Embryonic facial prominence (tissue), 1 donor: ENCODE measurements around the gene SLC2A4RG.

ENCODE experiments used
- DNase-seq: peaks from one replicate; pipeline ENCODE4 v3.0.0-alpha.2; 2016; ENCODE audit errors: extremely low spot score

Gene SLC2A4RG

DNA sequence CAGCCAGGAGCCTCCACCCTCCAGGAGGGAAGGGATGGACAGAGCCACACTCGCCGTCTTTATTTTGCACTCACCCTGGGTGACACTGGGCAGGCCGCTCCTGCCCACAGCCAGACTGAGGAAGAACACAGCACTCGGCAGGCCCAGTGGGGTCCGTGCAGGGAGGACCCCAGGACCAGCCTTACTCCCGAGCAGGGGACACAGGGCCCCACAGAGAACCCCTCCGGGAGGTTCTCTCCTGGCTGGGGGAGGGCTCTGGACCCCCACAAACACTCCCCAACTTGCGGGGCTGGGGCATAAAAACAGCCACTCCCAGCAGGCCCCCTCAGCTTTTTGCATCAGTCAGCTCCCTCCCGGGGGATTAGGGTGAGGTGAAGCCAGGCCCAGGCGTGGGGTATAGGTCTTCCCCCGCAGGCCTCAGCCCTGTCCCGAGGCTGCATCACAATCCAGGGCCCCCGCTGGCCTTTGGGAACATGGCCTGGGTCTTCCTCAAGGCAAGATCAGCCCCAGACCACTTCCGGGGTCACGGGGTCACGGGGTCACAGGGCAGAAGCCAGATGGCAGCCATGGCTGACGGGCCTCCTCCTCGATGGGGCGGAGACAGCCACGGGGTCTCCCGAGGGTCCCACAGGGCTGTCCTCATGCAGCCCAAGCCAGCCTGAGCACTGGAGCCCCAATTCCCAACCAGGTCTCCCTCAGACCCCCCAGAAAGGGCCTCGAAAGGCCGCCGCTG, 39.9 kb upstream of the SLC2A4RG start:
- DNase-seq, result no peak

DNA sequence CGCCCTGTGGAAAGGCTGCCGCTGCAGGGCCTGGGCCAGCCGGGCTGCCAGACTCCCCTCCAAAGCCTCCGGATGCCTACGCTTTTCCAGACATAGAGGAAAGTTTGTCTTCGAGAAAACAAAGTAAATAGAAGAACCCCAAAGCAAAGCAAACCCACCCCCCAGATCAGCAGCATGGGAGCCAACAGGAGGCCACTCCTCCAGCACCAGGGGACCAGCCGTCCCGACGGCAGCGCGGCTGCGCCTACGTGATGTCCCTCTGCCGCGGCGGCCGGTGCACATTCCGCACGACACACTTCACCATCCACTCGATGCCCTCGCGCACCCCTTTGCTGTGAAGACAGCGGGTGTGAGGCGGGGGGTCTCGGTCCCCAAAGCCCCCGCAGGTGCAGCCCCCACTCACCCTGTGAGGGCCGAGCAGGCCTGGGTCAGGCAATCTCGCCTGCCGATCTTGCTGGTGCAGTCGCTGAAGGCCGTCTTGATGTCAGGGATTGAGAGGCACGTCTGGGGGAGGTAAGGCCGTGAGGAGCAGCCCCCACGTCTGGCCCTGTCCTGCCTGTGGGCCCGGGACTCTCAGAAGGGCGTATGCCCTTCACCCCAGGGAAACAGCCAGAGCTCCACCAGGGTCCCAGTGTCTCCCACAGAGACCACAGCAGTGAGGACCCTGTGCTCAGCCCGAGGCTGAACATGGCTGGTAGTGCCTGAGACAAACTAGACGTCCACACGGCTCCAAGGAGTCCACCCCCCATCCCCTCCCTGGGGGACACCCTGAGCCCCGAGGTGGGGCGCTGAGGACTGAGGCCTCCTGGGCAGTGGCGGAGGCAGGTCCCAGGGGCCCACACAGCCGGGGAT, 39.2 kb upstream of the SLC2A4RG start:
- DNase-seq, result no peak

DNA sequence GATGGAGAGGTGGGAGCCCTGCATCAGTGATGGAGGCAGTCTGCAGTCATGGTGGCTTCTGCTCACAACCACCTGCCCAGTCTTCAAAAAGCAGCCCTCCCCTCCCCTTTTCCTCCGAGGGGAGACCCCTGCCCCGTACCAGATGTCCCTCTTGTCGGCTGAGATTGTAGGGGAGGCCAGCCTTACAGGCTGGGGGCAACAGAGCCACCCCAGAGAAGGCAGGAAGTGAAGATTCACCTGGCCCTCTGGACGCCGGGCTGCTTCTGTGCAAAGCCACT, 38.6 kb upstream of the SLC2A4RG start:
- DNase-seq, result no peak

DNA sequence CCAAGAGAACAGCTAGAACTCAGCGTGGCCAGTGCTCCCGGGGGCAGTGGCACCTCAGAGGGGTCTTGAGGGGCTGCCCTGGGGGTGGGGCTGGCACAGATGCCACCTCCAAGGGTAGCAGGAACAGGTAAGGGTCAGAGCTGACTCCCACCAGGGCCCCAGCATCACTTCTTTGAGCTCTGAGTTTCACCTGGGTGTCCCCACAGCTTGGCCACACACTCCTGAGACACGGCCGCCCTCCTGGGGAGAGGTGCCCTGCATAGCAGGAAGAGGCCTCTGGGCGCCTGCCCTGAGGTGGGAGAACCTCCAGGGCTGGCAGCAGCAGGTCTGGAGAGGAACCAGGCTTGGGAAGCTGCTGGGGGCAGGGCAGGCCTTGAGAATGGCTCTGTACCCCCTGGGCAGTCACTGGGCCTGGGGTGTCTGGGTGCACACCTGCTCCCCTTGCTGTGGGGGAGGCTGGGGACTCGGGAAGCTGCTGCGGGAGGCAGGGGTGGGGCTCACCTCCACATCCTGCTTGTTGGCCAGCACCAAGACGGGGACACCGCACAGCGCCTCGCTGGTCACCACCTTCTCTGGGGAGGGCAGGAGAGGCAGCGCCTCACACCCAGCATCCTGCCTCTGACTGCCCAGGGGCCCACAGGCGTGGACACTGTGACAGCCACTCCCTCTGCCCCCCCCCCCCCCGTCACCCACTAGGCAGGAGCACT, 38.1 kb upstream of the SLC2A4RG start:
- no peak for DNase-seq

DNA sequence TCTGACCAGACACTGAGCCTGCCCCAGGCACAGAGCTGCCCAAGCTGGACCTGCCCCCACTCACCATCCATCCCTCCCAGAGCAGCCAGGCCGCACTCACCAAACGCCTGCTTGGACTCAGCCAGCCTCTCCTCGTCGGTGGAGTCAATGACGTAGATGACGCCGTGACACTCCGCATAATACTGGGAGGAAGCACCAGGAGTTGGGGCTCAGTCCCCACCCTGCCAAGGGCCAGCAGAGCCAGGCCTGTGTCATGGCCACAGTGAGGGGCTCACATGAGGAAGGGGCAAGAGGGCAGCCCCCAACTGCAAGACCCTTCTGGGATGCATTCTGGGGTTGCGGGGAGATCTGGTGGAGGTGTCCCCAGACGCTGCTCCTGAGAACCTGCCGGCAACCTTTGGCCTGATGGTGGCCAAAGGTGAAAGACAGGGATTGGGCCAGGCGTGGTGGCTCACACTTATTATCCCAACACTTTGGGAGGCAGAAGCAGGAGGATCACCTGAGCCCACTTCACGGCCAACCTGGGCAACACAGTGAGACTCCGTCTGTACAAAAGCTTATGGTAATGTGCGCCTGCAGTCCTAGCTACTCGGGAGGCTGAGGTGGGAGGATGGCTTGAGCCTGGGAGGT, 37.4 kb upstream of the SLC2A4RG start:
- no peak for DNase-seq

DNA sequence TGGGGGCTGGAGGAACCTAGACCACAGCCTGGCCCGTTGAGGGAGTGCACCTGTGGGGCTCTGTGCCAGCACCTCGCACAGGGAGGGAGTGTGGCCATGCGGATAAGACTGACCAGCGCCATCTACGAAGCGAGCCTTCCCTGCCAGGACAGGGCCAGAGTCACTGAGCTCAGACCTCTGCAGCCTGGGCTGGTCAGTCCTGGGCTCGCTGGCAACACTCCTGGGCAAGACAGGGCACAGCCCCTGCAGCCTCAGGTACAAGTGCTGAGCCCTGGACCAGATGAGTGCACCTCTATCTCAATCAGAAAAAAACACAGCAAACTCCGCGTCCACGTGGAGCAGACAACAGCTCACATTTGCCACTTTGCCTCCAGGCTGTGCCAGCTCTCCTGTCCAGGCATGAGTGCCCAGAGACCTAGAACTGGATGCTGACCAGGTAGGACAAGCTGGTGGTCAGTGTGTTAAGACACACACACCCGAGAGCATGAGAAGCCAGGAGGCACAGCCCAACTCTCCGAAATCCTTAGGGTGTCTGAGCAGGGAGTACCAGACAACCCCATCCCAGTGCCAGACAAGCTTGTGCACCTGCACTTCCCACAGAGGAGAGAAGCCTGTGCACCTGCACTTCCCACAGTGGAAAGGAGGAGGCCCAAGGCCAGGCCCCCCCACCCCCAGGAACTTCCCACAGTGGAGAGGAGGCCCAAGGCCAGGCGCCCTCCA, 36.7 kb upstream of the SLC2A4RG start:
- no peak for DNase-seq

DNA sequence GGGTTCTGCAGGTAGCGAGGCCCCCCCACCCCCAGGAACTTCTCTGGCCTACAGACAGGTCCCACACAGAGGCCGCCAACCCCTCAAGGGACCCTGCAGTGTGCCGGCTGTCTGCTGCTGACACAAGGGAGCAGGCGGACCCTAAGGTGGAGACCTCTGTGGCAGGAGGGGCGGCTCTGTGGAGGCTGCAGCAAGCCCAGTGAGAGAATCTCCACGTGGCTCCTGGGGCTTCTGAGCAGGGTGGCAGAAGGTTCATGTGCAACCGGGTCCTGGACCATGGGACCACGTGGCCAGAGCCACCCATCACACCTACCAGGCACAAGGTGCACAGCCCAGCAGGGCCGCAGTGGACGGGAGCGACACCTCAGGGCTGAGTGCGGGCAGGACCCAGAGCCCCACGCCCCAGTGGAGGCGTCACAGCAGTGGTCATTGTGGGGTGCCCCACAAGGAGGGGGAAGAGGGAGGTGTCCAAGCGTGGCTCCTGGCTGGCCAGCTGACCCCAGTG, 36.1 kb upstream of the SLC2A4RG start:
- no peak for DNase-seq

DNA sequence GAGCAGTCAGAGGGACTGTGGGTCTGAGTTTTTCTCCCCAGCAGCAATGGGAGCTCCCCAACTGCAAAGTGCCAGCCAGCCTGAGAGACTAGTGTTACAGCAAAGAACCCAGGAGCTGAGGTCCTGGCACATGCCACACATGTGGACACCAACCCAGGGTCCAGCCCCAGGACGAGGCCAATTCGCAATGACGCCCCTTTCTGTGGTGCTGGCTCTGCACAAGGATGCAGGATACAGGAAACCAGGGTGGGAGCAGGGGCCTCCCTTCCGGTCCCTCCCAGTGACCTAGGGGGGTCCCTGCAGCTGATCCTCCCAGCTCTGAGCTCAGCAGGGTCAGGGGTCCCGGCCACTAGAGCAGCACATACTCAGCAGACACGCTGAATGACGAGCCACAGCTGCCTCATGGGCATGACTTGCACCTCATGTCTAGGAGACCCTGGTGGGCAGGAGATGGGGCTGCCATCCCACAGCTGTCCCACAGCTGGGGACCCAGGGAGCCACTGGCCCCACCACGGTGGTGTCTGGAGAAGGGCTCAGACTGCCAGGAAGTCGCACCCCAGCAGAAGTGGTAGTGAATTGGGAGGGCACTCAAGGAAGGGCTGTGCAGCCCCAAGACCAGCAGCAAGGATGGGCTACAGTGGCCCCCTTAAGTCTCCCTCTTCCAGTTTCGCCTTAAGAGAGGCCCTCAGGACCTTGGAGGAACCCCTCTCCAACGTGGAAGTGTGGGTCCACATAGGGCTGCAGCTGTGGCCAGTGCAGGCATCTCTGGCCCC, 35.4 kb upstream of the SLC2A4RG start:
- DNase-seq, result no peak

DNA sequence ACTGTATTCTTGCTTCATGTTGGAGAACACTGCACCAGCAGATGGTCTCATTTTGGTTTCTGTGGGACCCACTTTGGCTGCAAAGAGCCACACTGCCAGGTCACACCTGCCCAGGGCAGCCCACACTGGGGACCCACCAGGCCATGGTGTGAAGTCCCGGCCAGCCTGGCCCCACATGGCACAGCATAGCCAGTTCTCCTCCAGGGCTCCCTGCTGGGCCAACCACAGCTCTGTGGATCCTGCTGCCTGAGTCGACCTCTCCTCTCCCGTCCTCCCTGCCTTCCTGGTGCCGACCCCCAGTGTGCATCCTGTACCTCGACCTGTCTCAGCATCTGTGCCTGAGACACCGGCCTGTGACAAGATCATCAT, 34.8 kb upstream of the SLC2A4RG start:
- no peak for DNase-seq

DNA sequence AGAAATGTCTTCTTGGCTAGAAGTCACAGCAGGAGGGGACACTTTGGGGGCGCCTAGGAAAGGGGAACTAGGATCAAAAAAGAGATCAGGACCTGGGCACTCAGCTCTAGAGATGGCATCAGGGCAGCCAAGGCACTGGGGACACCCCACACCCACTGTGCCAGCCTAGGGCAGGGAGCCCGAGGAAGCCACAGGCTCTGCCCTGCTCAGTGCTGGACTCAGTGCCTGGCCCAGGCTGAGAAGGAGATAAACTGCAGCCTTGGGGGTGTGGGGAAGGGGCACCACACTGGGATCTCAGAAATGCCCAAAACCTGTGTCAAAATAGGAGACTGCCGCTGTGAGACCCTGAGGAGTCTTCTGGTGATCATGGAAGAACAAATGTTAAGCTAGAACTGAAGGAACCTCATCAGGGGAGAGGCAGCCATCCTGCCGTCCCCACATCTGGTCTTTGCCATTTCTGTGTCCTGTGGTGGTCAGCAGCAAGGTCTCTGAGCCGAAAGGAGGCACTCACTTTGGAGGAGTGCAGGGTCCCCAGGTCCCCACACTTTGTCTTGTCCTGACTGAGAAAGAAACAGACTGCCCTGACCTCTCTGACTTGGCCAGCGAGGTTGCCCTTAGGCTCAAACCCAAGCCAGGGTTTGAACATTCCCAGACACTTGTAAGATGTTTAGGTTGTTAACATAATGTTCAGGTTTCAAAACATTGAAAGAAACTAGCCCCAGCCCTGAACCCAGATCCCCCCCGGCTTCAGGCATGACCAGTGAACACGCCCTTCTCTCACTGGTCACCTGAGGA, 34.1 kb upstream of the SLC2A4RG start:
- no peak for DNase-seq

DNA sequence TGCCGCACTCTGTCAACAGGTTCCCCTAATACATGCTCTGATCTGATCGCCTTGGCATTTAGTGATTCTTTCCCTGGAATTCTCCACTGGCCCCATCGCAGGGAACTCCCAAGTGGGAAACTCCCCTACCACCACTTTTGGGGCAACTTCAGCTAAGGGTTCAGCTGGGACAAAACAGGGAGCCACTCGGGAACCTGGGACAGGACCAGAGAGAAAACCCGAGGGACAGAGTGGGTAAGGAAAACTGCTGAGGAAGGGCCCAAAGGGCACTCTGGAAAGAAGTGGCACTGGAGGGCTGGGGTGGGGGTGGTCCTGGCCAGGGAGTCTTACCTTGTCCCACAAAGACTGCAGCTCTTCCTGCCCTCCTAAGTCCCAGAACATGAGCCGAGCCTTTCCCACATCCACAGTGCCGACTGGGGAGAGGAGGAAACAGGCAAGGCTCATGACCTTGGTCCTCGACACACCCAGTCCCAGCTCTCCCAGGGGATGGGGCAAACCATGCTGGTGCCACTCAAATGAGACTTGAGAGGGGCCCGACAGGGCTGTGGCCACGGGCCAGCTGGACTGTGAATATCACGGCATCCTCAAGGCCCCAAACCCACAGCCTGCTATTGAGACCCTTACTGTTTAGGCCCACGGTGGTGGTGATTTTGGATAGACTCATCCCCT, 33.4 kb upstream of the SLC2A4RG start:
- no peak for DNase-seq

DNA sequence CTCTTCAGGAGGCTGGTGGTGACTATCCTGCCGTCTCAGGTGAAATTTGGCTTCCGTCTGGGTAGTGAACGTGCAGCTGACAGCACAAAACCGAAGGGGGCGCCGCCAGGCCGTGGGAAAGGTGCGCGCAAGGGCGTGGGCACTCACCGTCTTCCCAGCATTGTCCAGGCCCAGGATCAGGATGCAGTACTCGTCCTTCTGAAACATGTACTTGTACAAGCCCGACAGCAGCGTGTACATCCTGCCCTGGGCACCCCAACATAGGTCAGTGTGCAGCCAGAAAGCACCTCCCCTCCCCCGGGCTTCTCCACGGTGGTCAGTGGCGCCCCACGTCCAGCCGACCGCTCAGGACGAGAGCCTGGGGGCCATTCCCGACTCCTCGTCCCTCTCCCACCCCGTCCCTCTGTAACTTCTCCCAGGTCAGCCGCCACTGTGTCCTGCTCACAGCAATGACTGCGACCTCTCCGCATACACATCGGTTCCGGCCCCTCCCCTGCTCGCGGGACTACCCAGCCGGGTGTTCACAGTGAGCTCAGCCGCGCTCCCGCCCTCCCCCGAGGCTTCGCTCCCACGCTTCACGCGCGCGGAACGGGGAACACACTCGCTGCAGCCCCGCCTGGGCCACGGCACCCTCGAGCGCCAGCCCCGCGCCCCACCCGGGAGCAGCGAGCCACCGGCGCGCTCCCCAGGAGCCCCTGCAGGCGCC, 32.6 kb upstream of the SLC2A4RG start:
- no peak for DNase-seq

DNA sequence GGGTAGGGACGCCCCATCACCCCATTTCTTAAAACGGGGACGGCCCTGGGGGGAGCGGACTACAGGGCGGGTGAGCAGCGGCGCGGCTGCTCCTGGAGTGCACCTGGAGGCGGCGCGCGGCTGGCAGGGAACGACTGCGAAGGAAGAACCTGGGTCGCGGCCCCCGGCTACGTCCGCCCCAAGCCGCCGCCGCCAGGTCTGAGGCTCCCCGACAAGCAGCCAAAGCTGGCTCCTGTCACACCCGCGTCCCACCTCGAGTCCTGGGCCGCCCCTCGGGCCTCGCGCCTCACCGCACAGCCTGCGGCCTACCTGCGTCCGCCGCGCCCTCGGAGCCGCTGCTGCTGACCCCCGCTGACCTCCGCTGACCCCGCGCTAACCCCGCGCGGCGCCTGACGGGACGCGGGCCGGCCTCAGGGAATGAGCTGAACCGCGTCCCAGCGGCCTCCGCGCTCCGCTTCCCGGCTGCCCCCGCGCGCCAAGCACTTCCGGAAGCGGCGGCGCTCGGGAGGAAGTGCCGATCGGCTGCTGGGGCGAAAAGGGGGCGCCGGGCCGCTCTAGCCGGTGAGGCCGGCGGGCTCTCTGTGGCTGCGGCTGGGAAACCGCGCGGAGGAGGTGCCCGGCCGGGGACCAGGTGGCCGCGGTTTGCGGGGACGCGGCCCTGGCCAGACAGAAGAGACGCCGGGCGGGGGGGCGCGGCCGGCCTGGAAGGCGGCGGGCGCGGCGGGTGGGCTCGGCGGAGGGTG, 31.8 kb upstream of the SLC2A4RG start, which contains the start of the genes ARFRP1 and ZGPAT:
ARFRP1 (minus strand) TSS at position 419 of the 743 bp plus-strand sequence. CDS start 885 bp downstream, outside the sequence.
ZGPAT (plus strand) TSS at position 482 of the 743 bp plus-strand sequence. CDS start 542 bp downstream, outside the sequence.
- peak; percentile 46 for DNase-seq

DNA sequence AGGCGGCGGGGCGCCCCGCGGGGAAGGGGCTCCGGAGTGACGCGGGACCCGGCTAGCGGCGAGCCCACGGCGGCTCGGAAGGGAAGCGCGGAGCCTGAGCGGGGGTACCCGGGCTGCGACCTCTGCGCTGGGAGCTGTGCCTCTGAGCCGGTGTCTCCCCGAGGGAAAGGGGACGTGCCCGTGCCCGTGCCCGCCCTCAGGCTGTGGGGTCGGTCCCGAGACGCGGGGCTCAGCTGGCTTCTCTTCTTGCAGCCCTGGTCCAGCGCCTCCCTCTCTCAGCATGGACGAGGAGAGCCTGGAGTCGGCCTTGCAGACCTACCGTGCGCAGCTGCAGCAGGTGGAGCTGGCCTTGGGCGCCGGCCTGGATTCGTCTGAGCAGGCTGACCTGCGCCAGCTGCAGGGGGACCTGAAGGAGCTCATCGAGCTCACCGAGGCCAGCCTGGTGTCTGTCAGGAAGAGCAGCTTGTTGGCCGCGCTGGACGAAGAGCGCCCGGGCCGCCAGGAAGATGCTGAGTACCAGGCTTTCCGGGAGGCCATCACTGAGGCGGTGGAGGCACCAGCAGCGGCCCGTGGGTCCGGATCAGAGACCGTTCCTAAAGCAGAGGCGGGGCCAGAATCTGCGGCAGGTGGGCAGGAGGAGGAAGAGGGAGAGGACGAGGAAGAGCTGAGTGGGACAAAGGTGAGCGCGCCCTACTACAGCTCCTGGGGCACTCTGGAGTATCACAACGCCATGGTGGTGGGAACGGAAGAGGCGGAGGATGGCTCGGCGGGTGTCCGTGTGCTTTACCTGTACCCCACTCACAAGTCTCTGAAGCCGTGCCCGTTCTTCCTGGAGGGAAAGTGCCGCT, 31.1 kb upstream of the SLC2A4RG start:
- no peak for DNase-seq

DNA sequence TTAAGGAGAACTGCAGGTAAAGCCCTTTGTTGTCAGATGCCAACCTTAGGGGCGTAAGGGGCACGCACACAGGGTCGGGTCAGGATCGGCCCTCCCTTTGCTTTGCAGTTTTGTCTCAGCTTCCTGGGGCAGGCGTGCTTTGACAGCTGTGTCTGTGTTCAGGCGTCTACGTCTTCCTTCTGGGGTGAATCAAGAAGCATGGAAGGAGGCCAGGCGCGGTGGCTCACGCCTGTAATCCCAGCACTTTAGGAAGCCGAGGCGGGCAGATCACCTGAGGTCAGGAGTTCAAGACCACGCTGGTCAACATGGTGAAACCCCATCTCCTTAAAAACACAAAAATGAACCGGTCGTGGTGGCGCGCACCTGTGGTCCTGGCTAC, 30.4 kb upstream of the SLC2A4RG start:
- no peak for DNase-seq

DNA sequence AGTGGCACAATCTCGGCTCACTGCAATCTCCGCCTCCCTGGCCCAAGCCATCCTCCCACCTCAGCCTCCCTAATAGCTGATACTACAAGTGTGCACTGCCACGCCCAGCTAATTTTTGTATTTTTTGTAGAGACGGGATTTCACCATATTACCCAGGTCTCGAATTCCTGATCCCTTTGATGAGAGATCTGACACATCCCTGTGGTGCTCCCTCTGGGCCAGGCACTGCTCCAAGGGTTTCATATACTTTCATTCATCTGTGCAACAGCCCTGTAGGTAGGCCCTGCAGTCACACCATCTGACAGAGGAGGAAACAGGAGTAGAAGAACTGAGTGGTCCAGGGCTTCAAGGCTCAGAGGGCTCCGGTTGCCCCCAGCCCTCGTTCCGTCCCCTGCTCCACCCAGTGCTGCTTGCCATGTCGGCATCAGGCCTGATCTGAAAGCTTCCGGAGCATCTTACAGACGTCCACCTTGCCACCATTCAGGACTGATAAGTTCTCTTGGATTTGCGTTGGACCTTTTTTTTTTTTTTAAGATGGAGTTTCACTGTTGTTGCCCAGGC, 28.4 kb upstream of the SLC2A4RG start:
- DNase-seq, result no peak
